KMS-11 (cell line): ENCODE results near the gene MAN2A2.
"Not testable (repeated sequence)": the region's sequence is repeated elsewhere in the genome, so short reads cannot be mapped to it uniquely, and the experiment has no call there.

Source experiments
- H2AFZ ChIP-seq: fragments of 200-600 bp; sonication (generic); 2 replicates; pipeline ENCODE4 v1.6.1; 2016; ENCODE audit warnings: antibody characterized with exemption, mixed run types, low read depth
- H3K27ac ChIP-seq: fragments of 200-600 bp; sonication (generic); 2 replicates; pipeline ENCODE4 v1.6.1; 2016; ENCODE audit warnings: mild to moderate bottlenecking, mixed run types
- H3K27me3 ChIP-seq: fragments of 200-600 bp; sonication (generic); 2 replicates; pipeline ENCODE4 v1.6.1; 2017; ENCODE audit warnings: mild to moderate bottlenecking, low read depth, mixed run types, moderate library complexity; ENCODE audit not compliant: insufficient read depth
- H3K36me3 ChIP-seq: fragments of 200-600 bp; sonication (generic); 2 replicates; pipeline ENCODE4 v1.6.1; 2017; ENCODE audit warnings: mild to moderate bottlenecking, mixed run types; ENCODE audit not compliant: insufficient read depth
- H3K4me1 ChIP-seq: fragments of 200-600 bp; sonication (generic); 2 replicates; pipeline ENCODE4 v1.6.1; 2016; ENCODE audit warnings: mild to moderate bottlenecking, low read depth, mixed run types; ENCODE audit not compliant: poor library complexity, severe bottlenecking
- H3K4me2 ChIP-seq: fragments of 200-600 bp; sonication (generic); 2 replicates; pipeline ENCODE4 v1.7.0; 2016; ENCODE audit warnings: mild to moderate bottlenecking, mixed run types
- H3K4me3 ChIP-seq: fragments of 200-600 bp; sonication (generic); IDR thresholded peaks from 2 replicates; pipeline ENCODE4 v1.6.1; 2017; ENCODE audit warnings: low read depth, low read length, mixed read lengths; ENCODE audit not compliant: insufficient read depth
- H3K79me2 ChIP-seq: fragments of 200-600 bp; sonication (generic); 2 replicates; pipeline ENCODE4 v1.6.1; 2016; ENCODE audit warnings: low read depth, mixed run types; ENCODE audit not compliant: insufficient read depth
- H3K9ac ChIP-seq: fragments of 200-600 bp; sonication (generic); 2 replicates; pipeline ENCODE4 v1.6.1; 2016; ENCODE audit warnings: mild to moderate bottlenecking, mixed run types
- H4K20me1 ChIP-seq: fragments of 200-600 bp; sonication (generic); 2 replicates; pipeline ENCODE4 v1.6.1; 2016; ENCODE audit warnings: mild to moderate bottlenecking, mixed run types; ENCODE audit not compliant: insufficient read depth
- TF ChIP-seq, protein P1 (sequence below): fragments of 200-600 bp; sonication (generic); conservative IDR thresholded peaks from 2 replicates; pipeline ENCODE4 v1.6.1; 2017; ENCODE audit warnings: low read depth, mild to moderate bottlenecking, antibody characterized with exemption, low read length, moderate library complexity, mixed read lengths

MAN2A2 gene

DNA sequence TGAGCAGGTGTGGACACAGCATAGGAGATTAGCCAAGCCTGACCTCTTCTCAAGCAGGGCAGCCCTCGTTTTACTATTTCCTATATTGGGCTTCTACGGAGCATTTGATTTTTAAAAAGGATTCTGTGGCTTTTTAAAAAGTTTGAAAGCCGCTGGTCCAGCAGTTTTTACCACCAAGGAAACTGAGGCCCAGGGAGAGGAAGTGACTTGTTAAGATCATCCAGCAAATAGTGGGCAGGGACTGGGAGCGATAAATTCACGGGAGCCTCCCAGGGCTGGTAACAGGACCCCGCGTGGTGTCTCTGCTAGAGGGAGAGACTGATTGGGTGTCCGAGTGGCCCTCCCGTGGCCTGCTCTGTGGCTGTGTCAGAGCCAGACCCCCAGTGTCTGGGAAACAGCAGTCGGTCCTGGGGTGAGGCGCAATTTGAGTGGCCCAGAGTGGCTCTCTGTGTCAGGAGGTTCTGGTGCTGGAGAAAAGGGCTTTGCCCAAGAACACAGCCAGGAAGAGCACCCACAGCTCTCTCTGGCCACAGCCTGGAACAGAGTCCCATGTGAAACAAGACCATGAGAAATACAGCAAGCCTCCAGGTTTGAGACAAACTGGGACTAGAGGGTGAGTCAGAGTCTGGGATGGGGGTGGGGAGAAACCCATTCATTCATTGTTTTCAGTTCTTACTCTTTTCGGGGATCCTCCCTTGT is 30.5 kb upstream of the MAN2A2 start:
- H3K4me1 ChIP-seq: peaks cover 44% of the 10 kb centered on the region
- no peaks in the 10 kb centered on the region for H4K20me1 ChIP-seq

DNA sequence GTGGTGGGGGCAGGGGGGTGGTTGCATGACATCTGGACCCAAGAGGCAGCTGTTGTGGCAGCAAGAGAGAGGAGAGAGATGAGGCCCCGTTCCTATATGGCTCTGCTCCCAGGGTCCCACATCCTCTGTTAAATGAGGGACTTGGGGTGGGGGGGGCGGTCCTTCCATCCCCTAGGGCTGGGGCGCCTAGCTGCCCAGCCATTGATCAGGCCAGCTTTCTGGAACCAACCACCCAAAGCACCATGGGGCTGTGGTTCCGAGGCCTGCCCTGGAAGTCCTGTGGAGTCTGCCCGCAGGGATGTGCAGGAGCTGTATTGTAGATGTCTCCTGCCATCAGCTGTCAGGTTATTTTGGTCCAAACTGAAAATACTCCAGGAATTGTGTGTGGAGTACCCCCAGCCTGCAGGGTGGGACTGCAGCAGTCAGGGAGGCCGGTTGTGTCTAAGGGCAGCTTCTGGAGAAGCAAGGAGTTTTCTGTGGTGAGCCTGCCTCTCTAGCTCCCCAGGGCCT is 29.6 kb upstream of the MAN2A2 start:
- TF ChIP-seq, protein P1, sequence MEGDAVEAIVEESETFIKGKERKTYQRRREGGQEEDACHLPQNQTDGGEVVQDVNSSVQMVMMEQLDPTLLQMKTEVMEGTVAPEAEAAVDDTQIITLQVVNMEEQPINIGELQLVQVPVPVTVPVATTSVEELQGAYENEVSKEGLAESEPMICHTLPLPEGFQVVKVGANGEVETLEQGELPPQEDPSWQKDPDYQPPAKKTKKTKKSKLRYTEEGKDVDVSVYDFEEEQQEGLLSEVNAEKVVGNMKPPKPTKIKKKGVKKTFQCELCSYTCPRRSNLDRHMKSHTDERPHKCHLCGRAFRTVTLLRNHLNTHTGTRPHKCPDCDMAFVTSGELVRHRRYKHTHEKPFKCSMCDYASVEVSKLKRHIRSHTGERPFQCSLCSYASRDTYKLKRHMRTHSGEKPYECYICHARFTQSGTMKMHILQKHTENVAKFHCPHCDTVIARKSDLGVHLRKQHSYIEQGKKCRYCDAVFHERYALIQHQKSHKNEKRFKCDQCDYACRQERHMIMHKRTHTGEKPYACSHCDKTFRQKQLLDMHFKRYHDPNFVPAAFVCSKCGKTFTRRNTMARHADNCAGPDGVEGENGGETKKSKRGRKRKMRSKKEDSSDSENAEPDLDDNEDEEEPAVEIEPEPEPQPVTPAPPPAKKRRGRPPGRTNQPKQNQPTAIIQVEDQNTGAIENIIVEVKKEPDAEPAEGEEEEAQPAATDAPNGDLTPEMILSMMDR: no peak
- no peaks in the 10 kb centered on the region for H3K36me3 ChIP-seq
- peak overlapping the region; percentile 82; the same call in 1 of the 2 replicates for H3K4me2 ChIP-seq
- peaks cover 24% of the 10 kb centered on the region for H3K79me2 ChIP-seq
- no peaks in the 10 kb centered on the region for H3K27me3 ChIP-seq
- no peak overlapping the region for H2AFZ ChIP-seq
- H3K27ac ChIP-seq: no peak overlapping the region
- H3K9ac ChIP-seq: no peak overlapping the region
- H3K4me3 ChIP-seq: no peak overlapping the region
- H4K20me1 ChIP-seq: no peaks in the 10 kb centered on the region
- peaks cover 44% of the 10 kb centered on the region for H3K4me1 ChIP-seq

More for the DNA sequence above, 30.5 kb upstream of the MAN2A2 start:
- Histone ChIP-seq H3K4me3 (no peak overlapping the region), H3K79me2 (peaks cover 24% of the 10 kb centered on the region), H3K9ac (peak overlapping the region; percentile 53; the same call in 1 of the 2 replicates), H3K36me3 (no peaks in the 10 kb centered on the region), H3K27me3 (no peaks in the 10 kb centered on the region), H2AFZ (peak overlapping the region; percentile 34), H3K27ac (no peak overlapping the region), H3K4me2 (peak overlapping the region; percentile 82)
- TF ChIP-seq, protein P1: no peak

DNA sequence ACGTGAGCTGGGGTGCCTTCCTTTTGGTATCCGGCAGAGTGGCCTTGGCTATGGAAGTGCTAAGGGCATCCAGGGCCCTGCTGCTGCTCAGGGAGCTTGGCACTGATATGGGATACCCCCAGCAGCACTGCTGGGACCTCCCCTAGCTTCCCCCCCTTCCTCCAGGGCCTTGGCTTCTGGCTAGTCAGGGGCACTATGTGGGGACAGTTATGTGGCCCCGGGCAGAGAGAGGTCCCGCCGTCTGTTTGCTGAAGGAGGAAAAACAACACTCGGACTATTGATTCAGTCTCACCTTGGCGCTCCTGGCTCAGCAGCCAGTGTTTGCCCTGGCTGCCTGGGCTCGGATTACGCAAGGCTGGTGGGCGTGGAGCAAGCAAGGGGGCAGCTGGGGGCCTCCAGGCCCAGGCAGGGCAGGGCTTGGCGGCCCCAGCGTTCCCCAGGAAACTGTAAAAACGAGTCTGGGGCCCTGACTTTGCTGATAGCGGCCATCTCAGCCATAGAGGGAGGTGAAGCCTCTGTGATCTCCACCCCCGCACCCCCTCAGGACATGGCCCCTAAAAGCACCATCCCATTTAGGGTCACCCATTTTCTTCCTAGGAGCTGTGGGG is 29.0 kb upstream of the MAN2A2 start:
- Histone ChIP-seq H3K27me3 (no peaks in the 10 kb centered on the region), H3K27ac (no peak overlapping the region), H3K4me3 (no peak overlapping the region), H4K20me1 (no peaks in the 10 kb centered on the region), H3K36me3 (no peaks in the 10 kb centered on the region), H3K4me2 (no peak overlapping the region; the same call in 1 of the 2 replicates), H3K4me1 (peaks cover 39% of the 10 kb centered on the region), H3K79me2 (peaks cover 24% of the 10 kb centered on the region), H3K9ac (no peak overlapping the region), H2AFZ (no peak overlapping the region)
- TF ChIP-seq, protein P1: no peak

DNA sequence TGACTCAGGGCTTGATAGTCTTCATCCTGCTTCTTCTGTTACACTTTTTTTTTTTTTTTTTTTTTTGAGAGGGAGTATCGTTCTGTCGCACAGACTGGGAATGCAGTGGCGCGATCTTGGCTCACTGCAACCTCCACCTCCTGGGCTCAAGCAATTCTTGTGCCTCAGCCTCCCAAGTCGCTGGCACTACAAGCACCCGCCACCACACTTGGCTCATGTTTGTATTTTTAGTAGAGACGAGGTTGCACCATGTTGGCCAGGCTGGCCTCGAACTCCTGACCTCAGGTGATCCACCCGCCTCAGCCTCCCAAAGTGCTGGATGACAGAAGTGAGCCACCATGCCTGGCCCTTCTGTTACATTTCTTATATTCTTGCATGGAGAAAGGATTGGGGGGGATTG is 28.1 kb upstream of the MAN2A2 start:
- H3K79me2 ChIP-seq: peaks cover 24% of the 10 kb centered on the region
- peaks cover 30% of the 10 kb centered on the region for H3K4me1 ChIP-seq
- not testable (repeated sequence) for H3K27me3 ChIP-seq, H2AFZ ChIP-seq, H3K27ac ChIP-seq, H3K4me2 ChIP-seq, H4K20me1 ChIP-seq, H3K4me3 ChIP-seq, H3K36me3 ChIP-seq, H3K9ac ChIP-seq
